Smooth muscle cell (in vitro differentiated cells): ENCODE results near the gene CD48. TPM values are rescaled to one million over a fixed set of nuclear protein-coding genes. Genes with fewer than 3 reads are reported as not detected.

Source experiments
- DNase-seq: peaks from one replicate; lab custom pipeline; 2025; ENCODE audit not compliant: unreplicated experiment; lab: John Stamatoyannopoulos, UW
- H2AFZ ChIP-seq: fragments of 200-600 bp; sonication (generic); 2 replicates; pipeline ENCODE4 v1.6.0; 2016; ENCODE audit warnings: antibody characterized with exemption, low read depth, mild to moderate bottlenecking
- H3F3A ChIP-seq: fragments of 200-600 bp; sonication (generic); 2 replicates; pipeline ENCODE4 v1.6.0; 2017; ENCODE audit warnings: antibody characterized with exemption, low read depth
- H3K27ac ChIP-seq: fragments of 200-600 bp; sonication (generic); 2 replicates; pipeline ENCODE4 v1.5.1; 2016; ENCODE audit warnings: low read depth, mild to moderate bottlenecking
- H3K27me3 ChIP-seq: fragments of 200-600 bp; sonication (generic); 2 replicates; pipeline ENCODE4 v1.6.1; 2016; ENCODE audit warnings: low read depth, mild to moderate bottlenecking
- H3K36me3 ChIP-seq: fragments of 200-600 bp; sonication (generic); 2 replicates; pipeline ENCODE4 v1.5.1; 2016; ENCODE audit warnings: low read depth
- H3K4me1 ChIP-seq: fragments of 200-600 bp; sonication (generic); 2 replicates; pipeline ENCODE4 v1.5.1; 2016; ENCODE audit warnings: low read depth
- H3K4me2 ChIP-seq: fragments of 200-600 bp; sonication (generic); 2 replicates; pipeline ENCODE4 v1.6.0; 2016; ENCODE audit warnings: mild to moderate bottlenecking
- H3K4me3 ChIP-seq: fragments of 200-600 bp; sonication (generic); 2 replicates; pipeline ENCODE4 v1.5.1; 2016; ENCODE audit warnings: mild to moderate bottlenecking
- H3K79me2 ChIP-seq: fragments of 200-600 bp; sonication (generic); 2 replicates; pipeline ENCODE4 v1.6.0; 2016; ENCODE audit warnings: low read depth, mild to moderate bottlenecking
- H3K9ac ChIP-seq: fragments of 200-600 bp; sonication (generic); 2 replicates; pipeline ENCODE4 v1.6.0; 2016; ENCODE audit warnings: low read depth
- H3K9me3 ChIP-seq: fragments of 200-600 bp; sonication (generic); replicated peaks from 2 replicates; pipeline ENCODE4 v1.5.1; 2016; ENCODE audit warnings: low read depth
- H4K20me1 ChIP-seq: fragments of 200-600 bp; sonication (generic); 2 replicates; pipeline ENCODE4 v1.6.0; 2016; ENCODE audit warnings: low read depth
- WGBS: methylation state at CpG from one replicate; pipeline ENCODE4 v1.1.7; 2016; ENCODE audit warnings: low lambda C conversion rate; 5-methylcytosine and 5-hydroxymethylcytosine counted together
- polyA plus RNA-seq: library from polyadenylated mRNA; unstranded; fragments of >200 nt; fragmentation: Nextera tagmentation; extraction: Ambion mirVana; gene quantifications from 2 replicates; pipeline ENCODE4 v1.2.1, GENCODE V29; 2016
- total RNA-seq: library from RNA; depleted of rRNA; stranded (reverse); fragments of >200 nt; gene quantifications from 2 replicates; pipeline ENCODE4 v1.2.3, GENCODE V29; 2014
- TF ChIP-seq, protein P1 (sequence below): fragments of 200-600 bp; sonication (generic); IDR thresholded peaks from 2 replicates; pipeline ENCODE4 v1.5.1; 2017; ENCODE audit warnings: borderline replicate concordance, mild to moderate bottlenecking, antibody characterized with exemption; ENCODE audit not compliant: insufficient read depth, poor library complexity, severe bottlenecking

CD48 gene
- total and polyA plus RNA-seq, 2 experiments from 2014 or later: 0.37 TPM; not detected in 1

DNA sequence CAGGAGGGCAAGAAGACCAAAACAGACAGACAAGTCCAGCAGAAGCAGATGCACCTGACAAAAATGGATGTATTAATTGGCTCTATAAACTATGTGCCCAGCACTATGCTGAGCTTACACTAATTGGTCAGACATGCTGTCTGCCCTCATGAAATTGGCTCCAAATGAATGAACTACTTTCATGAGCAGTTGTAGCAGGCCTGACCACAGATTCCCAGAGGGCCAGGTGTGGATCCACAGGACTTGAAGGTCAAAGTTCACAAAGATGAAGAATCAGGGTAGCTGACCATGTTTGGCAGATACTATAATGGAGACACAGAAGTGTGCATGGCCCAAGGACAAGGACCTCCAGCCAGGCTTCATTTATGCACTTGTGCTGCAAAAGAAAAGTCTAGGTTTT lies 42.0 kb upstream of the CD48 start:
- Histone ChIP-seq H3K79me2 (no peaks in the 10 kb centered on the region), H3K27ac (no peak overlapping the region)
- TF ChIP-seq, protein P1, sequence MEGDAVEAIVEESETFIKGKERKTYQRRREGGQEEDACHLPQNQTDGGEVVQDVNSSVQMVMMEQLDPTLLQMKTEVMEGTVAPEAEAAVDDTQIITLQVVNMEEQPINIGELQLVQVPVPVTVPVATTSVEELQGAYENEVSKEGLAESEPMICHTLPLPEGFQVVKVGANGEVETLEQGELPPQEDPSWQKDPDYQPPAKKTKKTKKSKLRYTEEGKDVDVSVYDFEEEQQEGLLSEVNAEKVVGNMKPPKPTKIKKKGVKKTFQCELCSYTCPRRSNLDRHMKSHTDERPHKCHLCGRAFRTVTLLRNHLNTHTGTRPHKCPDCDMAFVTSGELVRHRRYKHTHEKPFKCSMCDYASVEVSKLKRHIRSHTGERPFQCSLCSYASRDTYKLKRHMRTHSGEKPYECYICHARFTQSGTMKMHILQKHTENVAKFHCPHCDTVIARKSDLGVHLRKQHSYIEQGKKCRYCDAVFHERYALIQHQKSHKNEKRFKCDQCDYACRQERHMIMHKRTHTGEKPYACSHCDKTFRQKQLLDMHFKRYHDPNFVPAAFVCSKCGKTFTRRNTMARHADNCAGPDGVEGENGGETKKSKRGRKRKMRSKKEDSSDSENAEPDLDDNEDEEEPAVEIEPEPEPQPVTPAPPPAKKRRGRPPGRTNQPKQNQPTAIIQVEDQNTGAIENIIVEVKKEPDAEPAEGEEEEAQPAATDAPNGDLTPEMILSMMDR: no peak

DNA sequence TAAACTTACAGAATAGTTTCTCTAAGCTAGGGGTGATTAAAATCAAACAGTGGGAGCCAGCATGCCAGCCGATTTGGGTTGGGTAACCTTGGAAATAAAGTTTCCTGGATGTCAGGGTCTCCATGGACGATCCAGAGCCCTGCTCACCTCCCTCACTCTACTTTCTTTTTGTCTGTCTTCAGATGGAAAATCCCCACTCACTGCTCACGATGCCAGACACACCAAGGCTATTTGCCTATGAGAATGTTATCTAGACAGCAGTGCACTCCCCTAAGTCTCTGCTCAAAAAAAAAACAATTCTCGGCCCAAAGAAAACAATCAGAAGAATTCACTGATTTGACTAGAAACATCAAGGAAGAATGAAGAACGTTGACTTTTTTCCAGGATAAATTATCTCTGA lies 41.3 kb upstream of the CD48 start:
- Histone ChIP-seq H3K9me3 (no peaks in the 10 kb centered on the region), H3K27me3 (no peaks in the 10 kb centered on the region), H3K79me2 (no peaks in the 10 kb centered on the region), H3K4me1 (no peaks in the 10 kb centered on the region), H3K9ac (no peak overlapping the region), H3K4me2 (no peak overlapping the region), H2AFZ (no peak overlapping the region), H4K20me1 (no peaks in the 10 kb centered on the region), H3K27ac (no peak overlapping the region), H3K4me3 (no peak overlapping the region), H3F3A (no peaks in the 10 kb centered on the region), H3K36me3 (no peaks in the 10 kb centered on the region)
- WGBS: 61% methylated on average over 5 of the region's 5 CpGs
- no peak for DNase-seq
- TF ChIP-seq, protein P1: no peak

More for the DNA sequence above, 42.0 kb upstream of the CD48 start:
- H4K20me1 ChIP-seq: no peaks in the 10 kb centered on the region
- no peaks in the 10 kb centered on the region for H3F3A ChIP-seq
- no peak for DNase-seq
- no peak overlapping the region for H3K4me3 ChIP-seq
- H3K36me3 ChIP-seq: no peaks in the 10 kb centered on the region
- no peaks in the 10 kb centered on the region for H3K27me3 ChIP-seq
- H3K4me2 ChIP-seq: no peak overlapping the region
- no peaks in the 10 kb centered on the region for H3K9me3 ChIP-seq
- no peaks in the 10 kb centered on the region for H3K4me1 ChIP-seq
- no peak overlapping the region for H3K9ac ChIP-seq
- no peak overlapping the region for H2AFZ ChIP-seq

DNA sequence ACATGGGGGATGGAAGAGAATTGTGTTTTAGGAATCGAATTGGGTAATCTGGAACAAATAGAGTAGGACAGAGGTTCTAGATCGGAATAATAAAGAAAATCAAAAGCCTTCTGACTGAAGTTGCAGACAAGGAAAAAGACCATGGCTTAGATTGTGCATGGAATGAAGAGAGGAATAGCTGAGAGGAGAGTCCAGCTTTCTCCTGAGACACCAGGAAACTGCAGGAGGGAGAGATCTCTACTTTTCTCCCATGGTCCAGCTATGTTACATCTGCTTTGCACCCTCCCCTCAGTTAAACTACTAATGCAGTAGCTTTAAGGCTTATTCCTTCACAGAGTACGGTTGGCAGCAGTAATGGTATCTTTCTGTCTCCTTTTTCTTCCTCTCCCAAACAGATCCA lies 40.8 kb upstream of the CD48 start:
- no peak for DNase-seq
- no peak overlapping the region for H3K4me3 ChIP-seq
- no peaks in the 10 kb centered on the region for H3K4me1 ChIP-seq
- no peaks in the 10 kb centered on the region for H3F3A ChIP-seq
- H3K79me2 ChIP-seq: no peaks in the 10 kb centered on the region
- WGBS: 75% methylated on average over 3 of the region's 3 CpGs
- no peaks in the 10 kb centered on the region for H3K36me3 ChIP-seq
- H3K27ac ChIP-seq: no peak overlapping the region
- H3K9me3 ChIP-seq: no peaks in the 10 kb centered on the region
- H2AFZ ChIP-seq: no peak overlapping the region
- no peak overlapping the region for H3K9ac ChIP-seq
- H4K20me1 ChIP-seq: no peaks in the 10 kb centered on the region
- H3K27me3 ChIP-seq: no peaks in the 10 kb centered on the region
- no peak overlapping the region for H3K4me2 ChIP-seq
- TF ChIP-seq, protein P1: no peak

DNA sequence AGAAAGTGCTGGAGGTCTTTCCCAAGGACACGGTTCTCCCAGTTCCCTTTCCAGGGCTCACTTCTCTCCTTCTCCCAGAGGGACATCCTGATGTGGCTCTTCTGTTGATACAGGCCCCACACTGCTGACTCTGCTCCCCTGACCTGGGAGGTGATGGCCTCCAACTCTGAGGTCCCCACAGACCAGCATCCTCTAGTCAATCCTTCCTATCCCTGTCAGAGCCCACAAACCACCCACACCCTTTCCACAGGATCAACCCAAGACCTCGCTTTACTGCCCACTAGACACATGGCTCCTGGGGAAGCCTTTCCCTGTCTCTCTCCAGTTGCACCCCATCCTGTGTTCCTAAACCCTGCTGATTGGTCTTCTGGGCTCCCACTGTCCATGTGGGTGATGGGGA lies 39.0 kb upstream of the CD48 start:
- Histone ChIP-seq H2AFZ (no peak overlapping the region), H3K4me1 (no peaks in the 10 kb centered on the region), H3K9me3 (no peaks in the 10 kb centered on the region), H3K4me2 (no peak overlapping the region), H3K79me2 (no peaks in the 10 kb centered on the region), H3K27me3 (no peaks in the 10 kb centered on the region), H3K4me3 (no peak overlapping the region), H4K20me1 (no peaks in the 10 kb centered on the region), H3K36me3 (no peaks in the 10 kb centered on the region), H3K27ac (no peak overlapping the region), H3F3A (no peaks in the 10 kb centered on the region), H3K9ac (no peak overlapping the region)
- 91% methylated on average over 2 of the region's 2 CpGs for WGBS
- no peak for DNase-seq
- TF ChIP-seq, protein P1: no peak
